Muscle of back (tissue), 11 donors: ENCODE results near the gene PLXNA4. TPM values are rescaled to one million over a fixed set of nuclear protein-coding genes. Genes with fewer than 3 reads are reported as not detected.
A peak's percentile ranks its signal among the peaks of the same experiment; 100 is the strongest.

Experiments
- DNase-seq, 3 donors: peaks; one replicate each; pipeline versions ENCODE4 v3.0.0 to v3.0.0-alpha.2; 2013
- polyA plus RNA-seq, 10 donors: library from polyadenylated mRNA; unstranded; fragments of 120-200 nt; gene quantifications; one replicate each; pipeline ENCODE4 v1.2.1, GENCODE V29; 2013; ENCODE audit not compliant: insufficient read length in 10 of 10

PLXNA4 gene
- polyA plus RNA-seq, 10 donors = 2.2 to 8.5 (median 4.0) TPM

- DNase-seq = no peak
Measured at GRCh38 chr7:132326878-132327589, 249.2 kb downstream of the PLXNA4 start.

- DNase-seq = no peak
Measured at GRCh38 chr7:132322970-132323369, 253.3 kb downstream of the PLXNA4 start.

- DNase-seq = no peak
Measured at GRCh38 chr7:132321387-132321786, 254.9 kb downstream of the PLXNA4 start.

- DNase-seq = no peak
Measured at GRCh38 chr7:132319481-132319880, 256.8 kb downstream of the PLXNA4 start.

GRCh38 chr7:132318352-132319318 is 257.6 kb downstream of the PLXNA4 start:
- peak; percentile 77 to 93 (median 89) for DNase-seq

GRCh38 chr7:132317701-132318351 is 258.4 kb downstream of the PLXNA4 start:
- no peak for DNase-seq

GRCh38 chr7:132312531-132313055 is 263.7 kb downstream of the PLXNA4 start:
- DNase-seq = no peak

- no peak for DNase-seq
Measured at GRCh38 chr7:132311733-132312132, 264.5 kb downstream of the PLXNA4 start.

GRCh38 chr7:132309102-132309805 is 267.0 kb downstream of the PLXNA4 start:
- no peak for DNase-seq

GRCh38 chr7:132307465-132307864 is 268.8 kb downstream of the PLXNA4 start:
- DNase-seq = no peak

GRCh38 chr7:132300599-132301277 is 275.5 kb downstream of the PLXNA4 start:
- DNase-seq = no peak

- peak in 1 of 3 donors; percentile 50 for DNase-seq
Measured at GRCh38 chr7:132298790-132299189, 277.5 kb downstream of the PLXNA4 start.

- no peak for DNase-seq
Measured at GRCh38 chr7:132296820-132297219, 279.4 kb downstream of the PLXNA4 start.

GRCh38 chr7:132295175-132295574 is 281.1 kb downstream of the PLXNA4 start:
- DNase-seq = no peak

GRCh38 chr7:132292803-132293202 is 283.5 kb downstream of the PLXNA4 start:
- DNase-seq = no peak

- no peak for DNase-seq
Measured at GRCh38 chr7:132291481-132291880, 284.8 kb downstream of the PLXNA4 start.

GRCh38 chr7:132290021-132290420 is 286.2 kb downstream of the PLXNA4 start:
- DNase-seq = peak in 1 of 3 donors; percentile 1

- DNase-seq = no peak
Measured at GRCh38 chr7:132286836-132287235, 289.4 kb downstream of the PLXNA4 start.

- DNase-seq = no peak
Measured at GRCh38 chr7:132280335-132280734, 295.9 kb downstream of the PLXNA4 start.

- no peak for DNase-seq
Measured at GRCh38 chr7:132279718-132280117, 296.6 kb downstream of the PLXNA4 start.
